ENCODE data around the gene RSRP1. TPM values are rescaled to one million over a fixed set of nuclear protein-coding genes. Genes with fewer than 3 reads are reported as not detected.

Gene RSRP1
- total and polyA plus RNA-seq, 2 donors (not counting 1 experiment from before 2014, with no cell fraction given): 387 to 482 TPM

GRCh38 chr1:25208092-25208491 lies 39.2 kb downstream of the RSRP1 start:
- no peak for ATAC-seq (ENCODE audit: low read depth)
- no peaks in the 10 kb centered on the region for H3K4me1 Mint-ChIP-seq
- no peaks in the 10 kb centered on the region for H3K4me1 ChIP-seq (ENCODE audit: control insufficient read depth in 2 of 2, insufficient read depth in 2 of 2, low read length in 2 of 2)

GRCh38 chr1:25206201-25206600 lies 41.1 kb downstream of the RSRP1 start:
- Histone ChIP-seq H3K27me3 (replicated peaks in 1 of 4; ENCODE audit: control extremely low read depth in 1 of 4, control insufficient read depth in 3 of 4, insufficient read depth in 4 of 4, low read length in 3 of 4) (peaks cover 0 to 5% (median 0%) of the 10 kb centered on the region in 4 experiments), H4K20me1 (ENCODE audit: control insufficient read depth, insufficient read depth, low read length, poor library complexity, severe bottlenecking) (no peaks in the 10 kb centered on the region), H3K36me3 (replicated peaks in 1 of 2; ENCODE audit: control extremely low read depth in 1 of 2, control insufficient read depth in 1 of 2, extremely low read depth in 1 of 2, insufficient read depth in 2 of 2, low read length in 1 of 2) (no peaks in the 10 kb centered on the region), H3K4me3 (ENCODE audit: control extremely low read depth in 1 of 5, extremely low read depth in 1 of 5, insufficient read depth in 1 of 5, low read depth in 2 of 5, low read length in 4 of 5) (no peak overlapping the region), H3K79me2 (ENCODE audit: control insufficient read depth, insufficient read depth, low read length) (no peaks in the 10 kb centered on the region), H3K4me1 (ENCODE audit: control insufficient read depth in 2 of 2, insufficient read depth in 2 of 2, low read length in 2 of 2) (no peaks in the 10 kb centered on the region), H3K4me2 (replicated peaks; ENCODE audit: low read depth, low read length, poor library complexity, severe bottlenecking) (no peak overlapping the region), H3K27ac (ENCODE audit: low read length in 2 of 2) (no peak overlapping the region), H2AFZ (ENCODE audit: insufficient read depth, low read depth, low read length, poor library complexity, severe bottlenecking) (no peak overlapping the region), H3K9me3 (ENCODE audit: control extremely low read depth in 1 of 3, control insufficient read depth in 2 of 3, insufficient read depth in 1 of 3, low read length in 2 of 3) (no peaks in the 10 kb centered on the region), H3K9ac (ENCODE audit: low read length) (no peak overlapping the region)
- ChIA-PET CTCF (interaction anchor here (0.9 to 6.4 kb wide), 18 partner anchors 8 to 608 kb away, joined by 3 to 110 read pairs (median 4); no protein-coding TSS in a partner anchor), POLR2A (no interaction called here)
- Mint-ChIP-seq H3K27ac (no peak overlapping the region), H3K4me1 (no peaks in the 10 kb centered on the region), H3K9me3 (ENCODE audit: insufficient read depth) (no peaks in the 10 kb centered on the region), H3K27me3 (peaks cover 4% of the 10 kb centered on the region), H3K4me3 (no peak overlapping the region)
- no peak for ATAC-seq (ENCODE audit: low read depth)
- DNase-seq: no peak
- WGBS (ENCODE audit: insufficient coverage): 98% methylated on average over 4 of the region's 5 CpGs
- intact Hi-C loops (cut with micrococcal nuclease): loop anchor here (5.0 kb wide), 1 partner anchor 274 kb away; the partner anchor contains the start of gene RUNX3
- TF ChIP-seq EZH2 (IDR thresholded peaks at IDR 0.05; ENCODE audit: borderline replicate concordance, insufficient read depth, low read depth, low read length, poor library complexity, severe bottlenecking) (no peak), CTCF (IDR thresholded peaks at IDR 0.05) (no peak)

More at GRCh38 chr1:25208092-25208491, 39.2 kb downstream of the RSRP1 start:
- peaks cover 3% of the 10 kb centered on the region for H3K27me3 Mint-ChIP-seq
- peaks cover 0 to 4% (median 0%) of the 10 kb centered on the region in 4 experiments for H3K27me3 ChIP-seq (replicated peaks in 1 of 4; ENCODE audit: control extremely low read depth in 1 of 4, control insufficient read depth in 3 of 4, insufficient read depth in 4 of 4, low read length in 3 of 4)
- no peaks in the 10 kb centered on the region for H3K9me3 Mint-ChIP-seq (ENCODE audit: insufficient read depth)
- intact Hi-C loops (cut with micrococcal nuclease): loop anchor here (5.0 kb wide), 1 partner anchor 276 kb away; the partner anchor contains the start of gene RUNX3
- WGBS (ENCODE audit: insufficient coverage): no CpG with 5 or more reads among the region's 1 CpG
- no peaks in the 10 kb centered on the region for H3K9me3 ChIP-seq (ENCODE audit: control extremely low read depth in 1 of 3, control insufficient read depth in 2 of 3, insufficient read depth in 1 of 3, low read length in 2 of 3)
- H2AFZ ChIP-seq (ENCODE audit: insufficient read depth, low read depth, low read length, poor library complexity, severe bottlenecking): no peak overlapping the region
- H3K4me3 Mint-ChIP-seq: no peak overlapping the region
- ChIA-PET CTCF (no interaction called here), POLR2A (no interaction called here)
- no peak for TF ChIP-seq CTCF (IDR thresholded peaks at IDR 0.05)
- no peak for TF ChIP-seq EZH2 (IDR thresholded peaks at IDR 0.05; ENCODE audit: borderline replicate concordance, insufficient read depth, low read depth, low read length, poor library complexity, severe bottlenecking)
- H3K79me2 ChIP-seq (ENCODE audit: control insufficient read depth, insufficient read depth, low read length): no peaks in the 10 kb centered on the region
- H3K27ac Mint-ChIP-seq: no peak overlapping the region
- no peak for DNase-seq
- no peaks in the 10 kb centered on the region for H3K36me3 ChIP-seq (replicated peaks in 1 of 2; ENCODE audit: control extremely low read depth in 1 of 2, control insufficient read depth in 1 of 2, extremely low read depth in 1 of 2, insufficient read depth in 2 of 2, low read length in 1 of 2)
- H4K20me1 ChIP-seq (ENCODE audit: control insufficient read depth, insufficient read depth, low read length, poor library complexity, severe bottlenecking): no peaks in the 10 kb centered on the region
- H3K9ac ChIP-seq (ENCODE audit: low read length): no peak overlapping the region
- no peak overlapping the region for H3K27ac ChIP-seq (ENCODE audit: low read length in 2 of 2)
- no peak overlapping the region for H3K4me3 ChIP-seq (ENCODE audit: control extremely low read depth in 1 of 5, extremely low read depth in 1 of 5, insufficient read depth in 1 of 5, low read depth in 2 of 5, low read length in 4 of 5)
- no peak overlapping the region for H3K4me2 ChIP-seq (replicated peaks; ENCODE audit: low read depth, low read length, poor library complexity, severe bottlenecking)
